ENCODE data around the gene CPED1. TPM values are rescaled to one million over a fixed set of nuclear protein-coding genes. Genes with fewer than 3 reads are reported as not detected.
"Not testable (repeated sequence)": the region's sequence is repeated elsewhere in the genome, so short reads cannot be mapped to it uniquely, and the experiment has no call there.

CPED1 gene
- total RNA-seq, 1 donor: 95.9 TPM

GRCh38 chr7:121286186-121286585, 297.7 kb downstream of the CPED1 start:
- no peak for TF ChIP-seq CTCF (IDR thresholded peaks at IDR 0.05; ENCODE audit: insufficient read depth, low read depth, low read length)
- no peak overlapping the region for H3K4me3 ChIP-seq (ENCODE audit: low read depth, low read length)
- DNase-seq (ENCODE audit: low read depth): no peak

- no peak for DNase-seq (ENCODE audit: low read depth)
- no peak overlapping the region for H3K4me3 ChIP-seq (ENCODE audit: low read depth, low read length)
- no peak for TF ChIP-seq CTCF (IDR thresholded peaks at IDR 0.05; ENCODE audit: insufficient read depth, low read depth, low read length)
Measured at GRCh38 chr7:121286742-121287734, 298.5 kb downstream of the CPED1 start.

- no peak for TF ChIP-seq CTCF (IDR thresholded peaks at IDR 0.05; ENCODE audit: insufficient read depth, low read depth, low read length)
- no peak overlapping the region for H3K4me3 ChIP-seq (ENCODE audit: low read depth, low read length)
- peak; percentile 87 for DNase-seq (ENCODE audit: low read depth)
Measured at GRCh38 chr7:121288894-121289293, 300.4 kb downstream of the CPED1 start.

GRCh38 chr7:121289930-121290329, 301.4 kb downstream of the CPED1 start:
- not testable (repeated sequence) for DNase-seq (ENCODE audit: low read depth); H3K4me3 ChIP-seq (ENCODE audit: low read depth, low read length)

- no peak for DNase-seq (ENCODE audit: low read depth)
- no peak overlapping the region for H3K4me3 ChIP-seq (ENCODE audit: low read depth, low read length)
- no peak for TF ChIP-seq CTCF (IDR thresholded peaks at IDR 0.05; ENCODE audit: insufficient read depth, low read depth, low read length)
Measured at GRCh38 chr7:121294448-121294992, 306.0 kb downstream of the CPED1 start.

- no peak for TF ChIP-seq CTCF (IDR thresholded peaks at IDR 0.05; ENCODE audit: insufficient read depth, low read depth, low read length)
Measured at GRCh38 chr7:121297843-121298242, 309.3 kb downstream of the CPED1 start.

GRCh38 chr7:121298831-121299239, 310.3 kb downstream of the CPED1 start:
- no peak for DNase-seq (ENCODE audit: low read depth)
- H3K4me3 ChIP-seq (ENCODE audit: low read depth, low read length): no peak overlapping the region
- no peak for TF ChIP-seq CTCF (IDR thresholded peaks at IDR 0.05; ENCODE audit: insufficient read depth, low read depth, low read length)

More at GRCh38 chr7:121297843-121298242, 309.3 kb downstream of the CPED1 start:
- H3K4me3 ChIP-seq (ENCODE audit: low read depth, low read length): no peak overlapping the region
- no peak for DNase-seq (ENCODE audit: low read depth)

Data from fibroblast of villous mesenchyme (primary cell).